Activated CD4-positive, alpha-beta T cell treated with anti-CD3 and anti-CD28 coated beads, Interleukin-2, amount 10 ng/mL, durations not matched to agents 7 days and 5 days (primary cell): Measurements from ENCODE around the gene UBE2E2. TPM values are rescaled to one million over a fixed set of nuclear protein-coding genes. Genes with fewer than 3 reads are reported as not detected.

Experiments used
- CTCF ChIA-PET: fragments of 350-600 bp; sonication (Branson Sonifier 250); formaldehyde crosslinking; loops from one replicate; lab custom pipeline; 2021; ENCODE audit warnings: antibody characterized with exemption; lab: Charles Lee
- POLR2A ChIA-PET: fragments of 350-600 bp; sonication (Branson Sonifier 250); formaldehyde crosslinking; loops from one replicate; lab custom pipeline; 2021; ENCODE audit warnings: antibody characterized with exemption; lab: Charles Lee
- DNase-seq: peaks from one replicate; pipeline ENCODE4 v3.0.0-alpha.2; 2020
- H3K27ac Mint-ChIP-seq: one replicate; pipeline ENCODE4 v1.8.0; 2021; ENCODE audit warnings: mild to moderate bottlenecking, moderate library complexity, mixed read lengths
- H3K27me3 Mint-ChIP-seq: one replicate; pipeline ENCODE4 v1.8.0; 2021; ENCODE audit warnings: mixed read lengths
- H3K36me3 Mint-ChIP-seq: one replicate; pipeline ENCODE4 v1.8.0; 2021; ENCODE audit warnings: low read depth, mixed read lengths
- H3K4me1 Mint-ChIP-seq: one replicate; pipeline ENCODE4 v1.8.0; 2021; ENCODE audit warnings: mixed read lengths
- H3K4me3 Mint-ChIP-seq: one replicate; pipeline ENCODE4 v1.8.0; 2021; ENCODE audit warnings: mild to moderate bottlenecking, moderate library complexity, mixed read lengths
- H3K9me3 Mint-ChIP-seq: one replicate; pipeline ENCODE4 v1.8.0; 2021; ENCODE audit warnings: mixed read lengths
- total RNA-seq, 2 experiments: library from RNA; stranded (reverse); gene quantifications; one replicate each; pipeline ENCODE4 v1.2.3, GENCODE V29; 2021

Gene UBE2E2
- total RNA-seq, 2 experiments from 2014 or later: 1.7 to 4.7 TPM

GRCh38 chr3:23497156-23497555 is 294.0 kb downstream of the UBE2E2 start:
- H3K27me3 Mint-ChIP-seq: no peaks in the 10 kb centered on the region
- POLR2A ChIA-PET: no interaction called here
- H3K36me3 Mint-ChIP-seq: no peaks in the 10 kb centered on the region
- no peaks in the 10 kb centered on the region for H3K9me3 Mint-ChIP-seq
- DNase-seq: no peak
- H3K4me3 Mint-ChIP-seq: no peak overlapping the region
- CTCF ChIA-PET: interaction anchor here (0.6 kb wide), 1 partner anchor 1156 kb away, joined by 4 read pairs; no protein-coding TSS in a partner anchor
- no peak overlapping the region for H3K27ac Mint-ChIP-seq
- no peaks in the 10 kb centered on the region for H3K4me1 Mint-ChIP-seq

GRCh38 chr3:23501201-23501802 is 298.2 kb downstream of the UBE2E2 start:
- no peaks in the 10 kb centered on the region for H3K27me3 Mint-ChIP-seq
- ChIA-PET CTCF (no interaction called here), POLR2A (no interaction called here)
- H3K4me1 Mint-ChIP-seq: no peaks in the 10 kb centered on the region
- no peaks in the 10 kb centered on the region for H3K9me3 Mint-ChIP-seq
- H3K27ac Mint-ChIP-seq: no peak overlapping the region
- H3K4me3 Mint-ChIP-seq: no peak overlapping the region
- no peak for DNase-seq
- no peaks in the 10 kb centered on the region for H3K36me3 Mint-ChIP-seq

GRCh38 chr3:23508464-23508863 is 305.3 kb downstream of the UBE2E2 start:
- no peaks in the 10 kb centered on the region for H3K4me1 Mint-ChIP-seq
- no peak overlapping the region for H3K27ac Mint-ChIP-seq
- H3K4me3 Mint-ChIP-seq: no peak overlapping the region
- H3K36me3 Mint-ChIP-seq: no peaks in the 10 kb centered on the region
- no peaks in the 10 kb centered on the region for H3K27me3 Mint-ChIP-seq
- DNase-seq: no peak
- CTCF ChIA-PET: no interaction called here
- no peaks in the 10 kb centered on the region for H3K9me3 Mint-ChIP-seq
- POLR2A ChIA-PET: no interaction called here

GRCh38 chr3:23518441-23518840 is 315.3 kb downstream of the UBE2E2 start:
- Mint-ChIP-seq H3K4me3 (no peak overlapping the region), H3K27me3 (no peaks in the 10 kb centered on the region), H3K9me3 (no peaks in the 10 kb centered on the region), H3K27ac (no peak overlapping the region), H3K4me1 (no peaks in the 10 kb centered on the region), H3K36me3 (no peaks in the 10 kb centered on the region)
- DNase-seq: no peak
- POLR2A ChIA-PET: no interaction called here
- CTCF ChIA-PET: interaction anchor here (0.6 kb wide), 1 partner anchor 1566 kb away, joined by 3 read pairs; no protein-coding TSS in a partner anchor

- no peaks in the 10 kb centered on the region for H3K9me3 Mint-ChIP-seq
- CTCF ChIA-PET: interaction anchor here (0.6 kb wide), 1 partner anchor 1567 kb away, joined by 3 read pairs; no protein-coding TSS in a partner anchor
- no peaks in the 10 kb centered on the region for H3K27me3 Mint-ChIP-seq
Measured at GRCh38 chr3:23519314-23520208, 316.4 kb downstream of the UBE2E2 start.

GRCh38 chr3:23527326-23527725 is 324.2 kb downstream of the UBE2E2 start:
- H3K9me3 Mint-ChIP-seq: no peaks in the 10 kb centered on the region
- no peak for DNase-seq
- CTCF ChIA-PET: no interaction called here
- no peak overlapping the region for H3K4me3 Mint-ChIP-seq
- POLR2A ChIA-PET: no interaction called here
- no peaks in the 10 kb centered on the region for H3K27me3 Mint-ChIP-seq
- no peaks in the 10 kb centered on the region for H3K36me3 Mint-ChIP-seq
- no peak overlapping the region for H3K27ac Mint-ChIP-seq
- no peaks in the 10 kb centered on the region for H3K4me1 Mint-ChIP-seq

More at GRCh38 chr3:23519314-23520208, 316.4 kb downstream of the UBE2E2 start:
- Mint-ChIP-seq H3K4me1 (no peaks in the 10 kb centered on the region), H3K27ac (no peak overlapping the region), H3K4me3 (no peak overlapping the region), H3K36me3 (no peaks in the 10 kb centered on the region)
- POLR2A ChIA-PET: no interaction called here
- no peak for DNase-seq

- no peaks in the 10 kb centered on the region for H3K27me3 Mint-ChIP-seq
- no peak overlapping the region for H3K4me3 Mint-ChIP-seq
- no peaks in the 10 kb centered on the region for H3K4me1 Mint-ChIP-seq
- DNase-seq: no peak
- H3K9me3 Mint-ChIP-seq: no peaks in the 10 kb centered on the region
- POLR2A ChIA-PET: no interaction called here
- CTCF ChIA-PET: no interaction called here
- no peak overlapping the region for H3K27ac Mint-ChIP-seq
- H3K36me3 Mint-ChIP-seq: no peaks in the 10 kb centered on the region
Measured at GRCh38 chr3:23533596-23533995, 330.5 kb downstream of the UBE2E2 start.

GRCh38 chr3:23533996-23534395 is 330.9 kb downstream of the UBE2E2 start:
- Mint-ChIP-seq H3K27me3 (no peaks in the 10 kb centered on the region), H3K4me1 (no peaks in the 10 kb centered on the region), H3K27ac (no peak overlapping the region), H3K4me3 (no peak overlapping the region), H3K9me3 (no peaks in the 10 kb centered on the region), H3K36me3 (no peaks in the 10 kb centered on the region)
- DNase-seq: no peak
- ChIA-PET CTCF (no interaction called here), POLR2A (no interaction called here)

- ChIA-PET POLR2A (no interaction called here), CTCF (no interaction called here)
- Mint-ChIP-seq H3K36me3 (no peaks in the 10 kb centered on the region), H3K27ac (no peak overlapping the region), H3K27me3 (no peaks in the 10 kb centered on the region), H3K9me3 (no peaks in the 10 kb centered on the region), H3K4me3 (no peak overlapping the region), H3K4me1 (no peaks in the 10 kb centered on the region)
- DNase-seq: no peak
Measured at GRCh38 chr3:23537101-23537551, 334.0 kb downstream of the UBE2E2 start.

- Mint-ChIP-seq H3K36me3 (no peaks in the 10 kb centered on the region), H3K4me3 (no peak overlapping the region), H3K27me3 (no peaks in the 10 kb centered on the region), H3K4me1 (no peaks in the 10 kb centered on the region), H3K27ac (no peak overlapping the region), H3K9me3 (peaks cover 2% of the 10 kb centered on the region)
- DNase-seq: no peak
- ChIA-PET POLR2A (no interaction called here), CTCF (no interaction called here)
Measured at GRCh38 chr3:23539185-23539584, 336.1 kb downstream of the UBE2E2 start.

- Mint-ChIP-seq H3K36me3 (no peaks in the 10 kb centered on the region), H3K4me3 (no peak overlapping the region), H3K4me1 (no peaks in the 10 kb centered on the region), H3K9me3 (peaks cover 2% of the 10 kb centered on the region), H3K27ac (no peak overlapping the region), H3K27me3 (no peaks in the 10 kb centered on the region)
- ChIA-PET POLR2A (no interaction called here), CTCF (no interaction called here)
- DNase-seq: no peak
Measured at GRCh38 chr3:23540600-23540999, 337.5 kb downstream of the UBE2E2 start.

GRCh38 chr3:23542079-23542478 is 339.0 kb downstream of the UBE2E2 start:
- no peaks in the 10 kb centered on the region for H3K27me3 Mint-ChIP-seq
- H3K9me3 Mint-ChIP-seq: peaks cover 2% of the 10 kb centered on the region
- DNase-seq: no peak
- no peaks in the 10 kb centered on the region for H3K36me3 Mint-ChIP-seq
- H3K4me3 Mint-ChIP-seq: no peak overlapping the region
- ChIA-PET POLR2A (no interaction called here), CTCF (interaction anchor here (0.9 kb wide), 1 partner anchor 569 kb away, joined by 4 read pairs; no protein-coding TSS in a partner anchor)
- no peaks in the 10 kb centered on the region for H3K4me1 Mint-ChIP-seq
- no peak overlapping the region for H3K27ac Mint-ChIP-seq

- Mint-ChIP-seq H3K27ac (no peak overlapping the region), H3K4me3 (no peak overlapping the region), H3K4me1 (no peaks in the 10 kb centered on the region), H3K27me3 (no peaks in the 10 kb centered on the region), H3K9me3 (peaks cover 2% of the 10 kb centered on the region), H3K36me3 (no peaks in the 10 kb centered on the region)
- POLR2A ChIA-PET: no interaction called here
- CTCF ChIA-PET: interaction anchor here (0.6 kb wide), 1 partner anchor 344 kb away, joined by 3 read pairs; no protein-coding TSS in a partner anchor
- DNase-seq: no peak
Measured at GRCh38 chr3:23546181-23546580, 343.1 kb downstream of the UBE2E2 start.
